GM18907 (cell line): ENCODE measurements around the gene GBP6.
"Not testable (repeated sequence)": the region's sequence is repeated elsewhere in the genome, so short reads cannot be mapped to it uniquely, and the experiment has no call there.

Experiments used
- ATAC-seq: cut with Tn5 transposase; IDR thresholded peaks from one replicate; pipeline ENCODE4 v1.9.1; 2021; ENCODE audit warnings: mild to moderate bottlenecking, moderate library complexity; ENCODE audit not compliant: unreplicated experiment

The GBP6 gene

GRCh38 chr1:89364954-89365550 lies 1.2 kb downstream of the GBP6 start:
- ATAC-seq, result no peak

GRCh38 chr1:89367221-89367620 lies 3.4 kb downstream of the GBP6 start:
- ATAC-seq, result no peak

GRCh38 chr1:89369331-89369730 lies 5.5 kb downstream of the GBP6 start:
- no peak for ATAC-seq

- not testable (repeated sequence) for ATAC-seq
These were observed 10.0 kb downstream of the GBP6 start for GRCh38 chr1:89373810-89374209.

- ATAC-seq, result no peak
These were observed 14.1 kb downstream of the GBP6 start for GRCh38 chr1:89378001-89378400.

GRCh38 chr1:89381618-89382017 lies 17.8 kb downstream of the GBP6 start:
- no peak for ATAC-seq

GRCh38 chr1:89382479-89382878 lies 18.6 kb downstream of the GBP6 start:
- ATAC-seq, result no peak

- no peak for ATAC-seq
These were observed 19.3 kb downstream of the GBP6 start for GRCh38 chr1:89383185-89383584.

GRCh38 chr1:89390707-89391106 lies 26.8 kb downstream of the GBP6 start:
- ATAC-seq, result no peak

- ATAC-seq, result no peak
These were observed 27.8 kb downstream of the GBP6 start for GRCh38 chr1:89391686-89392085.

- ATAC-seq, result no peak
These were observed 31.0 kb downstream of the GBP6 start for GRCh38 chr1:89394851-89395250.

GRCh38 chr1:89396902-89397301 lies 33.0 kb downstream of the GBP6 start:
- no peak for ATAC-seq

- no peak for ATAC-seq
These were observed 41.5 kb downstream of the GBP6 start for GRCh38 chr1:89405275-89405929.

- ATAC-seq, result no peak
These were observed 43.5 kb downstream of the GBP6 start for GRCh38 chr1:89407360-89407759.

GRCh38 chr1:89407768-89408167 lies 43.9 kb downstream of the GBP6 start:
- ATAC-seq, result not testable (repeated sequence)

GRCh38 chr1:89425056-89425455 lies 61.2 kb downstream of the GBP6 start:
- ATAC-seq, result no peak

- ATAC-seq, result peak; percentile 62
These were observed 65.2 kb downstream of the GBP6 start for GRCh38 chr1:89429062-89429461.

- not testable (repeated sequence) for ATAC-seq
These were observed 65.8 kb downstream of the GBP6 start for GRCh38 chr1:89429681-89430080.

- no peak for ATAC-seq
These were observed 69.6 kb downstream of the GBP6 start for GRCh38 chr1:89433421-89433820.

GRCh38 chr1:89434058-89434780 lies 70.4 kb downstream of the GBP6 start:
- not testable (repeated sequence) for ATAC-seq
